ENCODE data around the gene VPS8. TPM values are rescaled to one million over a fixed set of nuclear protein-coding genes. Genes with fewer than 3 reads are reported as not detected.

VPS8 gene
- total and polyA plus RNA-seq, 2 of the 8 experiments (the other 6 are each of a cell fraction or from before 2014, with no cell fraction given) = 13.0 to 41.0 TPM

DNA sequence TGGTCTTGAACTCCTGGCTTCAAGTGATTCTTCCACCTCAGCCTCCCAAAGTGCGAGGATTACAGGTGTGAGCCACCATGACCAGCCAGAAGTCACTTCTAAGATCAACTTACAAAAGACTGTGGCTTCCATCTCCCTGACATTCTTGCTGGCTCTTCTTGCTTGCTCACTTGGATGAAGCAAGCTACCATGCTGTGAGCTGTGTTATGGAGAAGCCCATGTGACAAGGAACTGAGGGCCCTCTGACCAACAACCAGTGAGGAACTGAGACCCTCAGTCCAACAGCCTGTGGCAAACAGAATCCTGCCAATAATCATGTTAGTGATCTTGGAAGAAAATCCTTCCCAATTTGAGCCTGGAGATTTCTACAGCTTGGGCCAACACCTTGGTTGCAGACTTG lies 7.2 kb upstream of the VPS8 start (continued):
- TF ChIP-seq, protein P1, sequence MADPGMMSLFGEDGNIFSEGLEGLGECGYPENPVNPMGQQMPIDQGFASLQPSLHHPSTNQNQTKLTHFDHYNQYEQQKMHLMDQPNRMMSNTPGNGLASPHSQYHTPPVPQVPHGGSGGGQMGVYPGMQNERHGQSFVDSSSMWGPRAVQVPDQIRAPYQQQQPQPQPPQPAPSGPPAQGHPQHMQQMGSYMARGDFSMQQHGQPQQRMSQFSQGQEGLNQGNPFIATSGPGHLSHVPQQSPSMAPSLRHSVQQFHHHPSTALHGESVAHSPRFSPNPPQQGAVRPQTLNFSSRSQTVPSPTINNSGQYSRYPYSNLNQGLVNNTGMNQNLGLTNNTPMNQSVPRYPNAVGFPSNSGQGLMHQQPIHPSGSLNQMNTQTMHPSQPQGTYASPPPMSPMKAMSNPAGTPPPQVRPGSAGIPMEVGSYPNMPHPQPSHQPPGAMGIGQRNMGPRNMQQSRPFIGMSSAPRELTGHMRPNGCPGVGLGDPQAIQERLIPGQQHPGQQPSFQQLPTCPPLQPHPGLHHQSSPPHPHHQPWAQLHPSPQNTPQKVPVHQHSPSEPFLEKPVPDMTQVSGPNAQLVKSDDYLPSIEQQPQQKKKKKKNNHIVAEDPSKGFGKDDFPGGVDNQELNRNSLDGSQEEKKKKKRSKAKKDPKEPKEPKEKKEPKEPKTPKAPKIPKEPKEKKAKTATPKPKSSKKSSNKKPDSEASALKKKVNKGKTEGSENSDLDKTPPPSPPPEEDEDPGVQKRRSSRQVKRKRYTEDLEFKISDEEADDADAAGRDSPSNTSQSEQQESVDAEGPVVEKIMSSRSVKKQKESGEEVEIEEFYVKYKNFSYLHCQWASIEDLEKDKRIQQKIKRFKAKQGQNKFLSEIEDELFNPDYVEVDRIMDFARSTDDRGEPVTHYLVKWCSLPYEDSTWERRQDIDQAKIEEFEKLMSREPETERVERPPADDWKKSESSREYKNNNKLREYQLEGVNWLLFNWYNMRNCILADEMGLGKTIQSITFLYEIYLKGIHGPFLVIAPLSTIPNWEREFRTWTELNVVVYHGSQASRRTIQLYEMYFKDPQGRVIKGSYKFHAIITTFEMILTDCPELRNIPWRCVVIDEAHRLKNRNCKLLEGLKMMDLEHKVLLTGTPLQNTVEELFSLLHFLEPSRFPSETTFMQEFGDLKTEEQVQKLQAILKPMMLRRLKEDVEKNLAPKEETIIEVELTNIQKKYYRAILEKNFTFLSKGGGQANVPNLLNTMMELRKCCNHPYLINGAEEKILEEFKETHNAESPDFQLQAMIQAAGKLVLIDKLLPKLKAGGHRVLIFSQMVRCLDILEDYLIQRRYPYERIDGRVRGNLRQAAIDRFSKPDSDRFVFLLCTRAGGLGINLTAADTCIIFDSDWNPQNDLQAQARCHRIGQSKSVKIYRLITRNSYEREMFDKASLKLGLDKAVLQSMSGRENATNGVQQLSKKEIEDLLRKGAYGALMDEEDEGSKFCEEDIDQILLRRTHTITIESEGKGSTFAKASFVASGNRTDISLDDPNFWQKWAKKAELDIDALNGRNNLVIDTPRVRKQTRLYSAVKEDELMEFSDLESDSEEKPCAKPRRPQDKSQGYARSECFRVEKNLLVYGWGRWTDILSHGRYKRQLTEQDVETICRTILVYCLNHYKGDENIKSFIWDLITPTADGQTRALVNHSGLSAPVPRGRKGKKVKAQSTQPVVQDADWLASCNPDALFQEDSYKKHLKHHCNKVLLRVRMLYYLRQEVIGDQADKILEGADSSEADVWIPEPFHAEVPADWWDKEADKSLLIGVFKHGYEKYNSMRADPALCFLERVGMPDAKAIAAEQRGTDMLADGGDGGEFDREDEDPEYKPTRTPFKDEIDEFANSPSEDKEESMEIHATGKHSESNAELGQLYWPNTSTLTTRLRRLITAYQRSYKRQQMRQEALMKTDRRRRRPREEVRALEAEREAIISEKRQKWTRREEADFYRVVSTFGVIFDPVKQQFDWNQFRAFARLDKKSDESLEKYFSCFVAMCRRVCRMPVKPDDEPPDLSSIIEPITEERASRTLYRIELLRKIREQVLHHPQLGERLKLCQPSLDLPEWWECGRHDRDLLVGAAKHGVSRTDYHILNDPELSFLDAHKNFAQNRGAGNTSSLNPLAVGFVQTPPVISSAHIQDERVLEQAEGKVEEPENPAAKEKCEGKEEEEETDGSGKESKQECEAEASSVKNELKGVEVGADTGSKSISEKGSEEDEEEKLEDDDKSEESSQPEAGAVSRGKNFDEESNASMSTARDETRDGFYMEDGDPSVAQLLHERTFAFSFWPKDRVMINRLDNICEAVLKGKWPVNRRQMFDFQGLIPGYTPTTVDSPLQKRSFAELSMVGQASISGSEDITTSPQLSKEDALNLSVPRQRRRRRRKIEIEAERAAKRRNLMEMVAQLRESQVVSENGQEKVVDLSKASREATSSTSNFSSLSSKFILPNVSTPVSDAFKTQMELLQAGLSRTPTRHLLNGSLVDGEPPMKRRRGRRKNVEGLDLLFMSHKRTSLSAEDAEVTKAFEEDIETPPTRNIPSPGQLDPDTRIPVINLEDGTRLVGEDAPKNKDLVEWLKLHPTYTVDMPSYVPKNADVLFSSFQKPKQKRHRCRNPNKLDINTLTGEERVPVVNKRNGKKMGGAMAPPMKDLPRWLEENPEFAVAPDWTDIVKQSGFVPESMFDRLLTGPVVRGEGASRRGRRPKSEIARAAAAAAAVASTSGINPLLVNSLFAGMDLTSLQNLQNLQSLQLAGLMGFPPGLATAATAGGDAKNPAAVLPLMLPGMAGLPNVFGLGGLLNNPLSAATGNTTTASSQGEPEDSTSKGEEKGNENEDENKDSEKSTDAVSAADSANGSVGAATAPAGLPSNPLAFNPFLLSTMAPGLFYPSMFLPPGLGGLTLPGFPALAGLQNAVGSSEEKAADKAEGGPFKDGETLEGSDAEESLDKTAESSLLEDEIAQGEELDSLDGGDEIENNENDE (IDR thresholded peaks at IDR 0.05; ENCODE audit: insufficient replicate concordance, low read length) = no peak
- no peak for TF ChIP-seq MAFK (IDR thresholded peaks at IDR 0.05; ENCODE audit: low read depth, low read length)
- TF ChIP-seq TEAD4 (IDR thresholded peaks at IDR 0.05; ENCODE audit: low read depth, low read length) = no peak
- no peak for TF ChIP-seq ASH2L (IDR thresholded peaks at IDR 0.05; ENCODE audit: low read length)
- no peak for TF ChIP-seq NANOG (IDR thresholded peaks at IDR 0.05; ENCODE audit: insufficient read depth, low read depth, low read length, poor library complexity, severe bottlenecking)
